Anterior cingulate cortex (tissue), 58 donors: ENCODE measurements around the gene SDK1.

Experiments
- DNase-seq, 58 donors: peaks; one replicate each; lab custom pipeline; 2025; lab: John Stamatoyannopoulos, UW

The SDK1 gene

GRCh38 chr7:3989723-3990122 is 688.7 kb downstream of the SDK1 start:
- no peak for DNase-seq

- peak in 11 of 58 donors; percentile 5 to 53 (median 18) for DNase-seq
Observed at GRCh38 chr7:3991731-3992231, 690.7 kb downstream of the SDK1 start.

- no peak for DNase-seq
Observed at GRCh38 chr7:3992841-3993240, 691.8 kb downstream of the SDK1 start.

GRCh38 chr7:3994764-3995163 is 693.7 kb downstream of the SDK1 start:
- no peak for DNase-seq

- no peak for DNase-seq
Observed at GRCh38 chr7:3995187-3995586, 694.1 kb downstream of the SDK1 start.

GRCh38 chr7:3998060-3998459 is 697.0 kb downstream of the SDK1 start:
- no peak for DNase-seq

- DNase-seq, result peak in 1 of 58 donors; percentile 3
Observed at GRCh38 chr7:4000139-4000538, 699.1 kb downstream of the SDK1 start.

- no peak for DNase-seq
Observed at GRCh38 chr7:4000934-4001333, 699.9 kb downstream of the SDK1 start.

- DNase-seq, result no peak
Observed at GRCh38 chr7:4001742-4002141, 700.7 kb downstream of the SDK1 start.

- DNase-seq, result no peak
Observed at GRCh38 chr7:4003503-4003902, 702.5 kb downstream of the SDK1 start.

- DNase-seq, result no peak
Observed at GRCh38 chr7:4006687-4007086, 705.6 kb downstream of the SDK1 start.

- DNase-seq, result peak in 13 of 58 donors; percentile 10 to 43 (median 21)
Observed at GRCh38 chr7:4009211-4010060, 708.4 kb downstream of the SDK1 start.

- DNase-seq, result peak in 2 of 58 donors; percentile 18 to 32
Observed at GRCh38 chr7:4010061-4010605, 709.1 kb downstream of the SDK1 start.

- no peak for DNase-seq
Observed at GRCh38 chr7:4010923-4011656, 710.0 kb downstream of the SDK1 start.

GRCh38 chr7:4013793-4014192 is 712.7 kb downstream of the SDK1 start:
- DNase-seq, result no peak

- no peak for DNase-seq
Observed at GRCh38 chr7:4014346-4015050, 713.4 kb downstream of the SDK1 start.

- no peak for DNase-seq
Observed at GRCh38 chr7:4015371-4015770, 714.3 kb downstream of the SDK1 start.

GRCh38 chr7:4015996-4016395 is 714.9 kb downstream of the SDK1 start:
- DNase-seq, result no peak

GRCh38 chr7:4017081-4017480 is 716.0 kb downstream of the SDK1 start:
- DNase-seq, result no peak

- no peak for DNase-seq
Observed at GRCh38 chr7:4017785-4018184, 716.7 kb downstream of the SDK1 start.
